GM20000 (cell line): ENCODE data around the gene MYO1A.

Experiments used
- DNase-seq: peaks from one replicate; pipeline ENCODE4 v3.0.0; 2012; ENCODE audit warnings: low spot score
- CTCF ChIP-seq: IDR thresholded peaks from 2 replicates; pipeline ENCODE4 v1.5.1; 2012; ENCODE audit warnings: mild to moderate bottlenecking, control low read depth; ENCODE audit errors: extremely low read depth, missing control alignments

Gene MYO1A

DNA sequence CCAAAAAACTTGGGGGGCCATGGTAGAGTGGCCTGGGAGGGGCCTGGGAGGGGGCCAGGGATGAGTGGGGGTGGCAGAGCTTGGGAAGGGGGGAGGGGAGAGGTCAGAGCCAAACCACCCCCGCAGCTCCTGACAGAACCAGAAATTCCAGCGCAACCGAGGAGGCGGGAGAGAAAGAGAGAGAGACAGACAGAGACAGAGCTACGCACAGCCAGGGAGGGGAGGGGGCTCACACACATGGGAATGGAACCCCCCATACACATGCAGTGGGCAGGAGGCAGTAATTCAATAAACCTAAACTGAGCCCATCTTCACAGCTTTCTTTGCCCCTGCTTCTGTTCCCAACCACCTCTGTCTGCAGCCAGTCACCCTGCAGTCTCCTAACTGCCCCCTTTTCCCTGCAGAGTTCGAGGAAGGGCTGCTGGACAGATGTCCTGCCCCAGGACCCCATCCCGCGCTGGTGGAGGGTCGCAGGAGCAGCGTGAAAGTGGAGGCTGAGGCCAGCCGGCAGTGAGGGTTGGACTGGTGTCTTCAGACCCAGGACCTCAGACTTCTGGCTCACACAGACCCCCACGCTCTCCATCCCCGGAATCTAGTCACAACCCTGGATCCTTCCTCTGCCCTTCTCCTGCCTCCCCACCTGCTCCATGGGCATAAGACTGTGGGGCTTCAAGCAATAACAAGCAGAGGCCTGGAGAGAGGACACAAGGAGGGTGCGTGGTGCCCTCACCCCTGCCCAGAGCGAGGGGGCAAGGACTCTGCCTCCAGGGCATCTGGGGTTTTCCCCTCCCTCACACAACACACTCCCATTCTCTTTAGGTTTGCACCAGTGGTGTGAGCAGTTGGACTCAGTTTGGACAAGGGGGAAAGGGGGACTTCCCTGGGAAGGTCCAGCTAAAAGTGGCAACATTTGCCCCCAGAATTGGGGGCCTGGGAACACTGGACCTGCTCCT is 44.6 kb upstream of the MYO1A start:
- DNase-seq = peak; percentile 18
- no peak for TF ChIP-seq CTCF

DNA sequence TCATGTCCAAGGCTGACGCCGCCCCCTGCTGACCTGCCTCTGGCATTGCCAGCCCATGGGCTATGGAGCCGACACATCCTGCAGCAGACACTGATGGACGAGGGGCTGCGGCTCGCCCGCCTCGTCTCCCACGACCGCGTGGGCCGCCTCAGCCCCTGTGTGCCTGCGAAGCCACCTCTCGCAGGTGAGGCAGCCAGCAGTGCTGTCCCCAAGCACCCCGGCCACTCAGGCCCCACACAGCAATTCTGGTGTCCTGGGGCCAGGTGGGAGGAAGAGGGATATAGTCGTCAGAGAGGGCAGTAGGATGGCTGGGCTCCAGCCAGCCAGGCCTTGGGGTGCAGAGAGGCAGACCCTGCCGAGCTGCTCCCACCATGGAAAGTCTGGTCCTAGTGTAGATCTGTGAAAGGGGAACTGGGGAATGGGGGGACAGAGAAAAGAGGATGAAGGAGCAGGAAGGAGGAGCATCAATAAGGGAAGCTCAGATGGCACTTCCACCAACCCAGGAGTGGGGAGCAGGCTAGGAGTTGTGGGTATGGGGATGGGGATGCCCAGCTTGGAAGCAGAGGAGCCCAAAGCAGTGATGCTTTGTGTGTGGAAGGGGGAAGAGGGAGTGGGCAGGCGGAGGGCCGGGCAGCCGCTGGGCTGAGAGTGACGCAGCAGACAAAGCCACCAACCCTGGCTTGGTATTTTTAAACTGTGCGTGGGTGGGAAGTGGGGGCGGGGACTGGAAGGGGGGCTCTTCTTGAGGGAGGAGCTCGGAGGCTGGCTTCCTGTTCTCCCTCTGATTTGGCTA is 43.7 kb upstream of the MYO1A start:
- peak; percentile 81 for TF ChIP-seq CTCF
- DNase-seq = peak; percentile 88

- no peak for TF ChIP-seq CTCF
- no peak for DNase-seq
Measured at GRCh38 chr12:57092876-57093414, 43.0 kb upstream of the MYO1A start.

DNA sequence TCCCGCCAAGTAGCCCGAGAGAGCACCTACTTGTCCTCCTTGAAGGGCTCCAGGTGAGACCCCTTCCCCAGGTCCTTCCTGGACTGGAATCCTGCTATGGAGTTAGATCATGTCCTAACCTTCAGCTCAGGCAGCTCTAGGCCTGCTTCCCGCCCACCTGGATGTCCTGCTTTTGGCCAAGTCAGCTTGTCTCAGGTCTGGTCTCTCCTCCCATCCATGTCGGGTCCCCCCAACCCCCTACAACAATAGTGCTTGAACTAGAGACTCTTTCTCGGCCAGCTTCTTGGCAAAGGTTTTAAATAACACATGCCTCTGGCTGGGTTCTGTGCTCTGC is 42.6 kb upstream of the MYO1A start:
- peak; percentile 5 for DNase-seq
- TF ChIP-seq CTCF = no peak

GRCh38 chr12:57091638-57092528 is 42.0 kb upstream of the MYO1A start:
- no peak for TF ChIP-seq CTCF
- no peak for DNase-seq

GRCh38 chr12:57090924-57091637 is 41.2 kb upstream of the MYO1A start:
- TF ChIP-seq CTCF = no peak
- DNase-seq = peak; percentile 2
